Cerebellar nuclear complex (tissue), 1 donor: ENCODE measurements around the gene ASTN2.

Source experiments
- DNase-seq, 2 experiments: peaks; one replicate each; lab custom pipeline; 2025; lab: John Stamatoyannopoulos, UW

Gene ASTN2, protein sequence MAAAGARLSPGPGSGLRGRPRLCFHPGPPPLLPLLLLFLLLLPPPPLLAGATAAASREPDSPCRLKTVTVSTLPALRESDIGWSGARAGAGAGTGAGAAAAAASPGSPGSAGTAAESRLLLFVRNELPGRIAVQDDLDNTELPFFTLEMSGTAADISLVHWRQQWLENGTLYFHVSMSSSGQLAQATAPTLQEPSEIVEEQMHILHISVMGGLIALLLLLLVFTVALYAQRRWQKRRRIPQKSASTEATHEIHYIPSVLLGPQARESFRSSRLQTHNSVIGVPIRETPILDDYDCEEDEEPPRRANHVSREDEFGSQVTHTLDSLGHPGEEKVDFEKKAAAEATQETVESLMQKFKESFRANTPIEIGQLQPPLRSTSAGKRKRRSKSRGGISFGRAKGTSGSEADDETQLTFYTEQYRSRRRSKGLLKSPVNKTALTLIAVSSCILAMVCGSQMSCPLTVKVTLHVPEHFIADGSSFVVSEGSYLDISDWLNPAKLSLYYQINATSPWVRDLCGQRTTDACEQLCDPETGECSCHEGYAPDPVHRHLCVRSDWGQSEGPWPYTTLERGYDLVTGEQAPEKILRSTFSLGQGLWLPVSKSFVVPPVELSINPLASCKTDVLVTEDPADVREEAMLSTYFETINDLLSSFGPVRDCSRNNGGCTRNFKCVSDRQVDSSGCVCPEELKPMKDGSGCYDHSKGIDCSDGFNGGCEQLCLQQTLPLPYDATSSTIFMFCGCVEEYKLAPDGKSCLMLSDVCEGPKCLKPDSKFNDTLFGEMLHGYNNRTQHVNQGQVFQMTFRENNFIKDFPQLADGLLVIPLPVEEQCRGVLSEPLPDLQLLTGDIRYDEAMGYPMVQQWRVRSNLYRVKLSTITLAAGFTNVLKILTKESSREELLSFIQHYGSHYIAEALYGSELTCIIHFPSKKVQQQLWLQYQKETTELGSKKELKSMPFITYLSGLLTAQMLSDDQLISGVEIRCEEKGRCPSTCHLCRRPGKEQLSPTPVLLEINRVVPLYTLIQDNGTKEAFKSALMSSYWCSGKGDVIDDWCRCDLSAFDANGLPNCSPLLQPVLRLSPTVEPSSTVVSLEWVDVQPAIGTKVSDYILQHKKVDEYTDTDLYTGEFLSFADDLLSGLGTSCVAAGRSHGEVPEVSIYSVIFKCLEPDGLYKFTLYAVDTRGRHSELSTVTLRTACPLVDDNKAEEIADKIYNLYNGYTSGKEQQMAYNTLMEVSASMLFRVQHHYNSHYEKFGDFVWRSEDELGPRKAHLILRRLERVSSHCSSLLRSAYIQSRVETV (N-terminal part only)

DNA sequence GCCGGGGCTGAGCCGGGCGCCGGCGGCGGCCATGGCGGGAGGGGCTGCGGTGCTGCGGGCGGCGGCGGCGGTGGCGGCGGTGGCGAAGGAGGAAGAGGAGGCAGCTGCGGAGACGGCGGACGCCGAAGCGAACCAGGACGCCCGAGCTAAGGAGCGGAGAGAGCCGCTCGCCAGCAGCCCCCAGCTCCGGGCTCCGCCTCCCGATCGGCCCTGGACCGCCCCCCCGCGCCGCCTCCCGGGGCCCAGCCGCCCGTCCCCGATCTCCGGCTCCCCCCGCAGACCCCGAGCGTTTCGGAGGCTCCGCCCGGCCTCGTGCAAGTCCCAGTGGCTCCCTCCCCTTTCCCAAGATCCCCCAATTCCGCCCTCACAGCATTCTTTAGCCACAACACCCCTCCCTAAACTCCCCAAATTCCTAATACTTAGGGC is at the start of gene ASTN2:
TSS of gene ASTN2 (minus strand) at position 152 of the 426 bp plus-strand sequence. CDS start at position 33, 119 bp downstream.
- no peak for DNase-seq

DNA sequence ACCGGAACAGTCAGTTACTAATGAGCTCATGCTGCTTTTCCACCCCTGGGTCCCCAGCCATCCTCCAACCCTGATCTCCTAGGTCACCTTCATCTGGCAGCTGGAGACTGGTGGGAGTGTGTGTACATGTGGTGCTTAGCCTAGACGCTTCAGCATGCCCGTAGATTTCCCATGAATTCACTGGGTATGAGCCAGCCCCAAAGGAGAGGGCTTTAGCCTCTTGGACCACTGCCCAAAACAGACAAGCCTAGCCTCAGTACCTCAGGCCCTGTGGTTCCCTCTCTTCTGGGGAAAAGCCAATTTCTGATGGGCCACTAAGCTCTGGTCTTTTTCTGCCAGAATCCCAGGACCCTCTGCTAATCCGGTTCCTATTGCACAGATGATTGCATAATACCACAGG is 48.0 kb upstream of the ASTN2 start:
- DNase-seq, result no peak

DNA sequence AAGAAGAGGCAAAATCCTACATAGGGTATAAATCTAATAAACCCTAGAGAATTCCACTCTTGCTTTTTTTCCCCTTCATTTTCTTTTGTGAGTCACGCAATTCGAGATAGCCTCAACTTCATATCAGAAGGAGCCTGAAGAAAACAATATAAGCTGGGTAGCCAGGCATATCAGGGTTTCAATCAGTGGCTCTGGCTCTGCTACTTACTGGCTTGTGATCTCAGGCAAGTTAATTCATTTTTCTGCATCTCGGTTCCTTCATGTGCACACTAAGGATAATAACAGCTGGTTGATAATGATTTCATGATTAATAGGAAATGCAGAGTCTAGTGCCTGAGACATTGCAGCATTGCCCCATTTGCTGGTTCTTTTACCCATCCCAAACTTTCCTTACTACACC is 46.5 kb upstream of the ASTN2 start:
- DNase-seq, result no peak

DNA sequence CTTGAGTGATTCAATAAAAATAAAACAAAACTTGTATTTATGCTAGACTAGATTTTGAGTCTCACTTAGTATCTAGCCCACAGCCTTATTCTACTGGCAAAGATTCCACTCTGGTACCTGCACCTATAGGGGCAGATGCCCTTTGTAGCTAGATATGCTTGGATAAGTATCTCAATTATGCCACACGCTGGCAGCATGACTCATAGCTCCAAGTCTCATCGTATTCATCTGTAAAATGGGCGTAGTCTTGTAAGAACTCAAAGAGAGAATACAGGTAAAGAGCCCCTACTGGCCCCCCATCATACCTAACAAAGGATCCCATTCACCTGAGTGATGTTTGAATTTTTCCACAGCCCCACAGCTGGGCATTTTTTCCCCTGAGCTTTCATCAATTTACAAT is 45.9 kb upstream of the ASTN2 start:
- DNase-seq, result no peak

DNA sequence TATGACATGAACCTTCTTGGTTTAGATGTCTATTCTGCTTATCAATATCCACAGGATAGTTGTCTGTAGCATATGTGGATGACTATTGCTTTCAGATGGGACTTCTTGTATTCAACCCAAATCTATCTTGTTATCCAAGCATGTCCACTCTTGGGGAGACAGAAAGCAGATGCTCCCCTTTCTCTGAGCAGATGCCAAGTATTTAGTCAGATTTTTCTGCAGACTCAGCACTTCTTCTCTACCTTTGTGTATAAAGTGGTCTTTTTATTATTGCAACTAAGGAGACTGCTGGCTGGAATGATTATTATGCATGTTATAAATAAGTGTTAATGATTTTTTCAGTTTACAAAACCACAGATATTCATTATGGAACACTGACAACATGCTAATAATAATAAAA is 45.1 kb upstream of the ASTN2 start:
- DNase-seq, result no peak

DNA sequence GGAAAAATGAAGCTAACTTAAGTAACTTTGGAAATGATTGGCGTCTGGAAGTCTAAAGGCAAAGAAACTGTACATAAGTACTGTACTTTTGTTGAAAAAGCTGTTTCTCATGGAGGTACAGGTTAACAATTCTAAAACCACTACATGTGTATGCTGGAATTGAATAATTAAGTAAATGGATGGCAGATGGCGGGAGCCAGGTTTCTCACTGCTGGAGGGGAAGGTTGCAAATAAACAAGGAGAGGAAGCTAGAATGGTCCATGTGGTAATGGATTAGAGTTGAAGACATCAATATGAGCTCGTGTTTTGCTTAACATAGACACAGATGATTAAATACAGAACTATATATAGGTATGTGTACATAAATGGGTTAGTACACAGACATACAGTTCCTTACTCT is 43.2 kb upstream of the ASTN2 start:
- no peak for DNase-seq

DNA sequence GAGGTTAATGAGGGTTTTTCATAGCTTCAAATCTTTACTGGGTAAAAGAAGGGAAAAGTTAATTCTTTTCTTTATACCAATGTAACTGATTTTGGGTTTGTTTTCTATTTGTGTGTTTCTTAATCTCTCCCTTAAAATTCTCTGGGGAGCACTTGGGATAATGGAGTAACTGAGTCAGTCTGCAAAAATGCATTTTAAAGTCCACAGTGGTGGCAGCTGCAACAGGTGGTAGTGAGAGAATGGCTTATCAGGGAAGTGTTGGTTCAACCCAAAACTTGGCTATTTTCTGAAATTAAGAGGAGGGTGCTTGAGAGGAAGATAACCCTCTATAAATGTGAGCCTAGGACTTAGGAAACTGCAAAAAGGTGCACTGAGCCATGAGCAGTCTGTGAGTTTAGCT is 39.9 kb upstream of the ASTN2 start:
- DNase-seq, result no peak

DNA sequence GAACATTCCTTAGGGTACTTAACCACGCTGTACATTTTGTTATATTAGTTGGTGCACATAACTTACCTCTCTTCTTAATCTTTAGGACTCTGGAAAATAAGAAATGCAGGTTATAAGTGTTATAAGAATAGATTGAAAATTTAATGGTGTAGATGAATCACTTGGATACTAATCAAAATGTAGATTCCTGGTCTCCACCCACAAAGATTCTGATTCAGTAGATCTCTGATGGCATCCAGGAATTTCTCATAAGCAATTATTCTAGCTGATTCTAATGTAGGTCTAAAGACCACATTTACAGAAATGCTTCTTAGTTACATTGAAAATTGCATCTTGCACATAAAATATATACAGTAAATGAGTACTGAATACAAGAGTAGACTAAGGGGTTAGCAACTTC is 38.9 kb upstream of the ASTN2 start:
- DNase-seq, result no peak

DNA sequence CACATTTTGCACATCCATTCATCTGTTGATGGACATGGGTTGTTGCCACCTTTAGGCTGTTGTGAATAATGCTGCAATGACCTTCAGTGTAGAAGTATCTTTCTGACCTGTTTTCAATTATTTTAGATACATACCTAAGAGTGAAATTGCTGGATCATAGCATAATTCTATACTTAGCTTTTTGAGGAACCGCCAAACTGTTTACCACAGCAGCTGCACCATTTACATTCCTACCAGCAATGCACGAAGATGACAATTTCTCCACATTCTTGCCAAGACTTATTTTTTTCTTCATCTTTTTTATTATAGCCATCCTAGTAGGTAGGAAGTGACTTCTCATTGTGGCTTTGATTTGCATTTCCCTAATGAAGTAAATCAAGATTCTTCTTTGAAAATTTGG is 36.5 kb upstream of the ASTN2 start:
- DNase-seq, result no peak

DNA sequence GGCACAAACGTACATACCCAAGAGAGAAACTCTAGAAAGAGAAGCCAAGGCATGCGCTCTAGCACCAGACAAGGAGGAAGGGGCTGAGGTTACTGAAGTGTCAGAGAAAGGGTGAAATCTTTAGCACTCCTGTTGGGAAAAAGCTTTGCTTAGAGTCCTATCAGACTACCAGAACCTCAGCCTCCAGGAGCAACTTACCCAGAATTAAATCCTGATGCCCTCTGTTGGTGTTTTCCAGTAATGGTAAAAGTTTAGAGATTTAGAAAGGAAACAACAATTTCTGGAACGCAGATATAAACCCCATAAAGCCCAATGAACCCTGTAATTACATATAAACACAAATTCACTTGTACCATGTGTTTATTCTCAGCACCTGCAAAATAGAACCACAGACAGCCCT is 33.2 kb upstream of the ASTN2 start:
- no peak for DNase-seq

DNA sequence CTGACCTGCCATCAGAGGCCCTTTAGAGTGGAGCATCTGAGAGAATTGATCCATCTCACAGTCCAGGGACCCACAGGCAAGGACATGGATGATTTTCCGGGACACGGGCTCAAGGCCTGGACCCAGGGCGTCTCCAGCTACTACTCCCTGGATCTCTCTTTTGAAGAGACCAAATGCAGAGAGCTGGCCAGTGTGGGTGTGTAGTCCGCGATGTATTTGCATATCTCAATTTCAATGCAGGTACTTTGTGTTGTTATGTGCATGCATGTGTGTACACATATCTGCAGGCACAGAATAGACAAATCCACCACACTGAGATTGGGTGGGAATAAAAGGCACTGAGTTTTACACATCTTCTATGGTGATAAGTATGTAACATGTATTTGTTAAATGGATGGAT is 30.8 kb upstream of the ASTN2 start:
- no peak for DNase-seq

DNA sequence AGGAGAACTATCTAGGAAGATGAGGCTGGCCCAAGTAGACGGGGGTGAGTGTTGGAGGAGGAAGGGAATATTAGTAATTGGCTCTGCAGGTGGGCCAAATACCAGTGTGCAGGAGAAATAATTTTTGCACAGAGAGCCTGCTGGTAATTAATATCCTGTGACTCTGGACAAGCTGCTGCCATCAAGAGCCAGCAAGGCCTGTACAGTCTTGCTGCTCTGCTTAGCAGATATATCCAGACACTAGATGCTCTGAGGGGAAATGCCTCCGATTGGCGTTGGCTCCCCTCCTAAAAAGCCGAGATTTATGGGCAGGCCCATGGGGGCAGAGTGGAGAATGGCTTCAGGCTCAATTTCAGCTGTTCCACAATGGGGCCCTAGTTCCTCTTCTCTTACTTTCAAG is 29.6 kb upstream of the ASTN2 start:
- no peak for DNase-seq

DNA sequence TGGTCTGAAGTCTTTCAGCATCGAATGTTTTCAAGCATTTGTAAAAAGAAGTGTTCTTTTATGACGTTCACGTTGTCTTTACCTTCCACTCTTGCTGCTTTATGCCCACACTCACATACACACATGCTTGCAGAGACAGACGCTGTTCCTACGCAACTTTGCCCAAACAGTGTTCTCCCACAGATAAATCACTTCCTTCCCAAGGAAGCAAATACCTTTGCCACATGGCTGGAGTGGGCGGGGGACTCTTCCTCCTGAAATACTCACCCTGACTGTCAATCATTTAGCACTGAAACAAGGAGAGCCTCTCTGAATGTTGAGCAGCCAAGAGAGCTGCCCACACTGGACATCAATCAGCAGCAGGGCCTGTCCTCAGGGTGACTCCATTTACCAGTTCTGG is 22.4 kb upstream of the ASTN2 start:
- no peak for DNase-seq

DNA sequence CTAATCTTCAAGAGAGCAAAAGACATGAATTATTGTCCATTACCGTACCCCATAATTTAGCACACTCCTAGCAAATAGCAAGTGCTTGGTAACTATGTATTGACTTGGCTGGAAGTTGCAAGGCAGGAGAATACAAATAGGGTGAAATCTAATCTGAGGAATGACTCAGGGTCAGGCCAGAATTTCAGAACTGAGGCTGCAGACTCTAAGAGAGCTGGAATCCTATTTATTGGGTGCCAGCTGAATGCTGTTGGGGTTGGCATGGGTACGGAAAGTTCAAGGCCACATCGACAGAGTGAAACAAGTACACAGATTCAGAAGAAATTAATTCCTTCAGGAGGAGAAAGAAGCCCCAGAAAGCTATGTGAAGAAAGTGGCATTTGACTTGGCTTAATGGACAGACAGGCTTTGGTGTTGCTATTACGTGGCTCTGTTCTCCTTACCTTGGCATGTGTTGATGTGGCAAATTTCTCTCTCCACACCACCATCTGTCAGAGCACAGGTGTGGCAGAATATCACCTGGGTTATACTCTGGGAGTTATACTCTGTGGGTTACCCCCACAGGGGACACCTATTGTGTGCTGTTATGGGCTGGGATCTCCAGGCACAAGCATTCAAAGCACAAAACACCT is 20.9 kb upstream of the ASTN2 start:
- DNase-seq, result no peak

DNA sequence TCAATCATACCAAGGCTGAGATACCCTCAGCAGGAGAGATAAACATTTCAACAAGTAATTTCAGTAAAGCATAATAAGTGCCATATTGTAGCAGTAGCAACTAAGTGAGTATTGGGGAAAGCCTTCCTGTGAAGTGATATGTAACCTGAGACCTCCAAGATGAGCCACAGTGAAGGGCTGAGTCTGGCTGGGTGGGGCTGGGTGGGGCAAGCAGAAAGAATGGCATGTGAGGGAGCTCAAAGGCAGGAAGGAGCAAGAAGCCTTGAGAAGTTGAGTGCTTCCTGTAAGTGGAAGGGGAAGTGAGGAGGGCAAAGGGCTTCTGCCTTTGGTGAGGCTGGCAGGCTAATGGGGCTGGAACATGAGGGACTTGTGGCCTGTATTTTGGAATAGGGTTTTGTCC is 19.7 kb upstream of the ASTN2 start:
- no peak for DNase-seq

DNA sequence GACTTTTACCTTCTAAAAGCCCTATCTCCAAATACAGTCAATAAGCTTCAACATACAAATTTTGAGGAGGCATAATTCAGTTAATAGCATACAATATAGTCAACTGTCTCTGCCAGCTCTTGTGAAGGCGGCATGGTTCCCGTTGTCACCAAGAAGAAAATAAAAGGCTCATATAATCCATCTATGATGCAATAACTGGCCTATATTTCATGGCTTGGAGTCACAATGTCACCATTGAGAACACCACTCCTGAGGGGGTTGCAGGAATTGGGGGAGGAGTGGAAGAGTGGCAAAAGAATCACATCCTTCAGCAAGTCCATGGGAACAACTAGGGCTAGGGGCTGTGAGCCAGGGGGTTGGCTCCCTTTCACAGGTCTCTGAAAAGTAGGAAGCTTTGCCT is 16.0 kb upstream of the ASTN2 start:
- no peak for DNase-seq

DNA sequence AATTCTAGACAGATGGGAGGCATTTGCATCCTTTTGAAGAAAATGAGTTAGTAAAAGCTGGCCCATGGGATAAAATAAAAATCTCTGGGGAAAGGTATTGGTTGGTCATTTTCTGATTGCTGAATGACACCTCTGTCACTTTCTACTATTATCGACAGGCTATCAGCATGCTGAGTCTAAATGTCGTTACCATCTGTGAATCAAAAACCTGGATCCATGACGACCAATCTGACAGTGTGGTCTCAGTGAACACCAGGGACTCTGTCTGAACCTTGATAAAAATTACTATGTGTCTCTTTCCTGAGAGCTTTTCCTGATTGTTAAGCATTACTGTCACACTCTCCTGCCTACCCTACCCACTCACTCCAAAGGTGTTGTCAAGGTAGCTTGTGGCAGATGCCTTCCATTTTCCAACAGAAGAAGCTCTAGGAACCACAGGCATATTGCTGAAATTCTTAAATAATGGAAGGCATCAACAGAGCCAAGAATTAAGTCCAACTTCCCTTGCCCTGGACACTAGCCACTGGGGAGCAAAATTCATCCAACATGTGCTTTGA is 12.6 kb upstream of the ASTN2 start:
- no peak for DNase-seq

DNA sequence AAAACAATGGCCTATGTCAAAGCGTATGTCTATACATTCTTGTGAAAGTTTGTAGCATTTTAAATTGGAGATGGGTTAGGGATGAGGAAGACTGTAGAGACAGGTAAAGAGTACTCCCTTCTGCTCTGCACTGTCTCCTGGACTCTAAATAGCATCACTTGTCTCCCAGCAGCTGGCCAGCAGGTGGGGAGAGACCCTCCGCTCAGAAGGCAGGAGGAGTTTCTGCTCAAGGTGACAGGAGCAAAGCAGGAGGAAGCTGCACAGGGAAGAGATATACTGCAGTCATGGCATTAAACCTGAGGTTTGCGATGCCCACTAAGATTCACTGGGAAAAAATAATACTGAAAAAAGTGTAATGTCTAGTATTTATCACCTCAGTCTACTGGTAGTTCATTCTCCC is 10.7 kb upstream of the ASTN2 start:
- no peak for DNase-seq

DNA sequence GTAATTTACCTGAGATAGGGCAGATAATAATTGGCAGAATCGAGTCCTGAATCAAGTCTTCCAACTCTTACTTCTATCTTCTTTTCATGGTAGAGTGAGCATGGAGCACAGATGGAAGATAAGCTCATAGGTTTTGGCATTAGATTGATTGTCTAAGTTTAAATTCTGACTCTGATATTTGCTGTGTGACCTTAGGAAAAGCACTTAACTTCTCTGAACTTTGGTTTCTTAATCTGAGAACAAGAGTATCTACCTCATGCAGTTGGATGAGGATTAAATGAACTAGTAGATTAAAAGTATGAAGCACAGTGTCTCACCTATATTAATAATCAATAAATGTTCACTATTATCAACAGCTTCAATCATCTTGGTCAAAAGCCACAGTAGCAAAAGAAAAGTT is 9.4 kb upstream of the ASTN2 start:
- DNase-seq, result no peak

DNA sequence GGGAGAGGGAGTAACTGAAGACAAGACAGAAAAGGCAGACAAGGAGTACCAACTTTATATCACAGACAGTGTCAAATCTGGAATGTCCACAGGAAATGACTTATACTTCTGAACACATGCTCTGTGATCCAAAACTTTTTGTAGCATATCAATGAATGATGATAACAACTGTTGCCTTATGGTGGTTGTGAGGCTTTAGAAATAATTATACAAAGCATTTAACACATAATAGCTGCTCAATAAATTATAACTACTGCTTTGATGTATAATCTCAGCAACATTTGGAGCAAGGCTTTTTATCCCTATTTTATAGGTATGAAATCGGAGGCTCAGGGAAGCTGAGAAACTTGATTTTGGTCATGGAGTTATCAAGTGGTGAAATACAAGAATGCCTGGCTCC is 3.3 kb upstream of the ASTN2 start:
- DNase-seq, result no peak

DNA sequence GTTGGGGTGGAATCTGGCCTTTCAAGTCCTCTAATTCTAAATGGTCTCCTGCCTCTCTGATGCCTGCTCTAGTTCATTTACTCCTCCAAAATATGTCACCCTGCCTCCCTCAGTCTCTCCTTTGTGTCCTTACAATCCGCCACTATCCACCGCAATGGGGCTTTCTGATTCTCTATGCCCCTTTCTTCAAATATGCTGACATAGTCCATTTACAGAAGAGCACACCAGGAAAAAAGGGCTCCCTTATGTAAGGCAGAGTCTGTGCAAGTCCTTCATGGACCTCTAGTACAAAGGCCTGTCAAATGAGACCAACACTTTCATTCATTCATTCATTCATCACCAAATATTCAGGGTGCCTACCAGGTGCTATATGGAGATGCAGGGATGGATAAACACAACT is 2.0 kb upstream of the ASTN2 start:
- DNase-seq, result no peak
